T-helper 1 cell treated with Interleukin-12 subunit alpha and Interleukin-12 subunit beta and Interleukin-4 antibody, amounts not matched to agents 30 μg/mL and 1 μg/mL, for 36 hours (primary cell): ENCODE results near the gene SH3BP5L.
"Not testable (repeated sequence)": the region's sequence is repeated elsewhere in the genome, so short reads cannot be mapped to it uniquely, and the experiment has no call there.

Experiments used
- H3K27ac Mint-ChIP-seq: one replicate; pipeline ENCODE4 v1.8.0; 2021; ENCODE audit warnings: mild to moderate bottlenecking, mixed read lengths
- H3K27me3 Mint-ChIP-seq: one replicate; pipeline ENCODE4 v1.8.0; 2021; ENCODE audit warnings: low read depth, mixed read lengths
- H3K36me3 Mint-ChIP-seq: one replicate; pipeline ENCODE4 v1.8.0; 2021; ENCODE audit warnings: low read depth, mixed read lengths
- H3K4me1 Mint-ChIP-seq: one replicate; pipeline ENCODE4 v1.8.0; 2021; ENCODE audit warnings: low read depth, mixed read lengths
- H3K4me3 Mint-ChIP-seq: one replicate; pipeline ENCODE4 v1.8.0; 2021; ENCODE audit warnings: mild to moderate bottlenecking, moderate library complexity, mixed read lengths
- H3K9me3 Mint-ChIP-seq: one replicate; pipeline ENCODE4 v1.8.0; 2021; ENCODE audit warnings: mixed read lengths

SH3BP5L gene

DNA sequence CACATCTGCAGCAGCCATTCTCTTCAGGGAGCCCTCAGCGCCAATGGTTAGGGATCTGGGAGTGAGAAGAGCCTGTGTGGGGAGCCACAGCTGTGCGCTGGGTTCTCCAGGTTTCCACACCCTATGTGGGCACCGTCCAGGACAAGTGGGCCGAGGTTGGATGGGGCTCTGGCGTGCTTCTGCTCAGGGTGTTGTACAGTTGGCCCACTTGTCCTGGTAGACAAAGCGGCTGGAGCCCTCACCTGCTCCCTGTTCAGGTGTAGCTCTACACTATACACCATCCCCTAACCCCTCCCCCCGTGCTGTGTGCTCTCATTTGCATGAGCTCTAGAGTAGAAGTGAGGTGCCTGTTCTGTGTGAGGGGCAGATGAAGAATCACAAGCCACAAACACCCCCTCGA is 12.2 kb downstream of the SH3BP5L start:
- Mint-ChIP-seq H3K36me3 (peaks cover 35% of the 10 kb centered on the region), H3K27ac (no peak overlapping the region), H3K9me3 (no peaks in the 10 kb centered on the region), H3K4me1 (peaks cover 27% of the 10 kb centered on the region), H3K27me3 (no peaks in the 10 kb centered on the region), H3K4me3 (no peak overlapping the region)

DNA sequence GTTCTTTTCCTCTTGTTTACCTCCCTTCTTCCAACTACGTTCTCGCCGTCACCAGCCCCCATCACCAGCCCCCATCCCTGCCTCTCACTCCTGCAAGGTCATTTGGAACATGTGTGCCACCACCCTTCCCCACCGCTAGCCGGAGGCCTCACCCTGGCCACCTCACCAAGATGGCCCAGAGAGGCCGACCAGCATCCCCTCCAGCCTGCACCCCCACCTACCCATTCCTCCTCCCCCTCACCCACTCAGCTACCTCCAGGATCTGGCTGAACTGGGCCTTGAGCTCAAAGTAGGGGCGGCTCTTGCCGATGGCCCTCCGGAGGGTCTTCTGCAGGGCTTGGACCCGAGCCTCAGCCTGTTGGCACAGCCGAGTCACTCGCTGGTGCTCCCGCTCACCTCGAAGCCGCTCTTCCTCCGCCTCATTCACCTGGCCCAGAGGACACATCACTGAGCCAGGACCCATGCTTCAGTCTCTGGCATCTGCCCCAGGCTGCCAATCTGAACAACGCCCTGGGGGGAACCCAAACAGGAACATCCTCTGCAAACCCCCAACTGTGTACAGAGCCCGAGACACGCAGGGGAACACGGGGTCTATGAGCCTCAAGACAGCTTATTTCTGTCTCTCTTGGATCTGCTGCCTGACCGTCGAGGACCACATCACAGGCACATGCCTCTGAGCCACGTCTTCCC is 12.8 kb downstream of the SH3BP5L start:
- Mint-ChIP-seq H3K4me1 (peaks cover 23% of the 10 kb centered on the region), H3K27ac (no peak overlapping the region), H3K4me3 (no peak overlapping the region), H3K9me3 (no peaks in the 10 kb centered on the region), H3K36me3 (peaks cover 35% of the 10 kb centered on the region), H3K27me3 (no peaks in the 10 kb centered on the region)

DNA sequence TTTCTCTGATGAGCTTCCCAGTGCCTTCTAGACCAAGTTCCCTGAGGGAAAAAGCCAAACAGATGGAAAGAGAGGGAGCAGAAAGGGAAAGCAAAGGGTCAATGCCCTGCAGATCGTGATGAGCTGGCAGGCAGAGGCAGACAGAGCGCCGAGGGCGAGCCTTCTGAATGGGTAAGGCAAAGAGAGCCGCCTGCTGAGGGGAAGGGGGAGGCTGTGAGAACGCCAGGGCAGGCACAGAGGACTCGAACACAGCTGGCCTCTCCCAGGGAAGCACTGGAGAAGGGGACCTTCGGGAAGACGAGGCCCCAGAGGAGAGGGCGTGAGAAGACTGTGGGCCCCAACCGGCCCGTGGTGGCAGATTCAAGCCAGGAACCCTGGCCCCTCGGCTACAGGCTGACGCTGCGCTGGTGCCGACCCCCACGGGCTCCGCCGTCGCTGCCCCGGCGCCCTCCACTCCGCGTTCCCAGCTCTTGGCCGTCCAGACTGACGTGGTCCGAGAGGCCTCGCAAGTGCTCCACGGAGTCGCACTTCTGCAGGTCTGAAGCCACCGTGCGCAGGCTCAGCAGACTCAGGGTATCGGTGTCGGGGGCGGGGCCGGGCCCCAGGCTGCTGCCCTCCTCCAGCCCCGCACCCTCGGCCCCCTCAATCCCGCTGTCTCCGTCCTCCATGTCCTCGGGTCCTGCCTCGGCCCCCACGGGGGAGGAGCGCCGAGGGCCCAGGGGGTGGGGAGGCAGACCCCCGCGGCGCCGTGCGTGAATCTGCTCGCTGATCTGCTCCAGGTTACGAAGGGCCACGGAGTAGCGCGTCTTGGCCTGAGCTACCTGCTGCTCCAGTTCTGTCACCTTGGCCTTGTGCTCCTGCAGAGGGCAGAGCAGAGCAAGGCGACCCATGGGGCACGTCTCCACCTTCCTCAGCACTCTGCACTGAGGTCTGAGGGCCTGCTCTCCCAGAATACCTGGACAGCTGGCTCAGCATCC is 13.9 kb downstream of the SH3BP5L start:
- H3K4me1 Mint-ChIP-seq, result peaks cover 14% of the 10 kb centered on the region
- H3K36me3 Mint-ChIP-seq, result peaks cover 33% of the 10 kb centered on the region
- no peaks in the 10 kb centered on the region for H3K9me3 Mint-ChIP-seq
- H3K27me3 Mint-ChIP-seq, result no peaks in the 10 kb centered on the region
- no peak overlapping the region for H3K4me3 Mint-ChIP-seq
- no peak overlapping the region for H3K27ac Mint-ChIP-seq

DNA sequence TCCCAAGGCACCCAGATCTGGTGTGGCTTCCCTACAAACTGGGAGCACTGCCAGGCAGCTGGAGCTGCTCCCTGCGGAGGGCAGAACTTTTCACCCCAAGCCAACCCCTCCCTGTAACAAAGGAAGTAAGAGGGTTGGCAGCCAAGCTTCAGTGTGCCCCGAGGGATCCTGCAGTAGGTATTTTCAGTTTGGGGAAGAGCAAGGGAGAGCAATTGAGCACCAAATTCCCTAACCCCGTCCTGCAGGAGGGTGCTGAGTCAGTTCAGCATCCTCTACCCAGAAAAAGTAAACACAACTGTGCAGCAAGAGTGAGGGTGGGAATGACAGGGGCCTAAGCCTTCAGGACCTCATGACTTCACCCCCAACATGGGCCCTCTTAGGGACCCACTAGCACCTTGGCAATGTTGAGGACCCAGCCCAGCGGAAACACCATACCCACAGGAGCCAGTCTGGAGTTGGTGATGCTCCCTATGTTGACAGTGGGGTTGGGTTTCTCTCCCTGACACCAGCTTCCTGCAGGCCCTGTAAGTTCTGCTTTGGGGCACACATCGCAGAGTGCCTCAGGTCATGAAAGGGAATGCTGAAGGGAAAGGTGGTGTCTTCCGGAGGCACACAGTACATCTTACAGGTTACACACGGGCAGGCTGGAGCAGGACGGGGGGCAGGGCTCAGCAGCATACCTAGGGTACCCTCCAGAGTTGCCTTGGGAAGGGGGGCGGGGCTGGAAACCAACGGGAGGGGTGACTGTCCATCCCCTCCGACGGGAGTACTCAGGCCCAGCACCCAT is 14.8 kb downstream of the SH3BP5L start:
- Mint-ChIP-seq H3K27ac (no peak overlapping the region), H3K9me3 (no peaks in the 10 kb centered on the region), H3K4me3 (no peak overlapping the region), H3K36me3 (peaks cover 31% of the 10 kb centered on the region), H3K27me3 (no peaks in the 10 kb centered on the region), H3K4me1 (peaks cover 5% of the 10 kb centered on the region)

DNA sequence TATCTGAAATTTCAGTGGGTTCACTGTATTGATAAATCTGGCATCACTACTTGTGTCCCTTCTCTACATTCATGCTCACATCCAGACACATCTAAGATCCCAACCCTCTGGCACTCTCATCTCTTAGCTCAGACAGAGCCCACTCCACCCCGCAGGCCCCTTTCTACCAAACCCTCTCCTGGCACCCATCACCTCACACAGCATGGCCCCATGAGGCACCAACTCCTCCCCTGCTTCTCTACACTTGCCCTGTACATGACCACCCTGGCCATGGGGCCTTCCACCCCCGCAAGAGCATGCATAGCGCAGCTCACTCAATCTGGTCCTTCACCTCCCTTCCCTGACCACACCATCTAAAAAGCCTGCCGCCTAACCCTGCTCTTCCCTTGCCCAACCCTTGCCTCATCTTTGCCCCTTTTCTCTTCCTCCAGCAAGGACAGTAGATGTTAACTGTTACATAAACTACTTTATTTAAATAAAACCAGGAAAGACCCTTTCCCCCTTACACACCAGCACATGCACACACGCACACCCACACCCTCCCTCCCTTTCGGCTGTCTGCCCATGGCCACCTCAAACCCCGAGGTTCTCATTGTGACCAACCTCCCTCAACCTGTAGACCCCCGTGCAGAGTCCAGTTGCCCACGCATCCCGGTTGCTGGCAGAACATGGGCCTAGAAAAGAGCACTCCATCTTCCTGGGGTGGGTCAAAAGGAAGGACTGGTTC is 15.6 kb downstream of the SH3BP5L start:
- H3K27ac Mint-ChIP-seq, result peak overlapping the region; percentile 2

DNA sequence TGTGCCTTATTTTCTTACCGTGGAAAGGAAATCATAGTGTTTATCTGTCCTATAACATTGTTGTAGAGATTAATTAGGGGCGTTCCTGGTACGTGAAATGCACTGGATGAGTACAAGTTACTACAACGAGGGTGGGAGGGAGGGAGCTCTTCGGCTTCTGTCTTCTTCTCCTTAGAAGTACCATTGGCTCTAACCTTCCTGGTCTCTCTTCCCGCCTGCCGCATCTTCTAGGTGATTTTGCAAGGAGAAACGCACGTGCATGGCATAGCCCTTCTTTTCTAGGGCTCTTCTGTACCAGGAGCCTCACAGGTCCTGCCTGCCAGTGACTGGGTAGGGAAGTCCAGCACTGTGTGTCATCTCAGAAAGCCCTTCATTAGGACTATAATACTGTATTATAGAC is 16.8 kb downstream of the SH3BP5L start:
- Mint-ChIP-seq H3K4me3 (no peak overlapping the region), H3K36me3 (peaks cover 14% of the 10 kb centered on the region), H3K27me3 (no peaks in the 10 kb centered on the region), H3K9me3 (no peaks in the 10 kb centered on the region), H3K27ac (no peak overlapping the region), H3K4me1 (peaks cover 4% of the 10 kb centered on the region)

More for the DNA sequence above, 15.6 kb downstream of the SH3BP5L start:
- no peaks in the 10 kb centered on the region for H3K27me3 Mint-ChIP-seq
- H3K4me1 Mint-ChIP-seq, result peaks cover 2% of the 10 kb centered on the region
- H3K4me3 Mint-ChIP-seq, result no peak overlapping the region
- H3K36me3 Mint-ChIP-seq, result peaks cover 25% of the 10 kb centered on the region
- no peaks in the 10 kb centered on the region for H3K9me3 Mint-ChIP-seq

DNA sequence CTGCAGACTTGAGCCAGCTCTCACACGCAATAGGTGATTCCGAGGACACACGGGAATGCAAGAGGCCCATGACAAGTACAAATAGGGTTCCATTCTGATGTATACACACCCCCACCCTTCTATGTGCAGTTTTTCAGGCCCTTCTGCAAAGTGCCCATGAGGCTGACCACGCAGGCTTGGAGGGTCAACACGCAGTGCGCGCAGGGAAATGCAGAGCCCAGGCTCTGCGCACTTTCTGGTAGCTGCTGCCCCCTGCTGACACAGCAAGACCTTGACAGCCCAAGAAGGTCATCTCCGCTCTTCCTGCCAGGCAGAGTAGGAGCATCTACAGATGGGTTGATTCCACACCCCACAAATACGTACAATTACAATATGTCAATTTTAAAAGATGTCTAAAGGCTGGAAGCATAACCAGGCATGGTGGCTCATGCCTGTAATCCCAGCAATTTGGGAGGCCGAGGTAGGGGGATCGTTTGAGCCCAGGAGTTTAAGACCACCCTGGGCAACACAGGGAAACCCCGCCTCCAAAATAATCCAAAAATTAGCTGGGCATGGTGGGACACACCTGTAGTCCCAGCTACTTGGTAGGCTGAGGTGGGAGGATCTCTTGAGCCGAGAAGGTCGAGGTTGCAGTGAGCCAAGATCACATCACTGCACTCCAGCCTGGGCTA is 18.5 kb downstream of the SH3BP5L start:
- Mint-ChIP-seq H3K4me3 (no peak overlapping the region), H3K36me3 (peaks cover 6% of the 10 kb centered on the region), H3K27me3 (no peaks in the 10 kb centered on the region), H3K4me1 (peaks cover 4% of the 10 kb centered on the region), H3K27ac (no peak overlapping the region), H3K9me3 (no peaks in the 10 kb centered on the region)

DNA sequence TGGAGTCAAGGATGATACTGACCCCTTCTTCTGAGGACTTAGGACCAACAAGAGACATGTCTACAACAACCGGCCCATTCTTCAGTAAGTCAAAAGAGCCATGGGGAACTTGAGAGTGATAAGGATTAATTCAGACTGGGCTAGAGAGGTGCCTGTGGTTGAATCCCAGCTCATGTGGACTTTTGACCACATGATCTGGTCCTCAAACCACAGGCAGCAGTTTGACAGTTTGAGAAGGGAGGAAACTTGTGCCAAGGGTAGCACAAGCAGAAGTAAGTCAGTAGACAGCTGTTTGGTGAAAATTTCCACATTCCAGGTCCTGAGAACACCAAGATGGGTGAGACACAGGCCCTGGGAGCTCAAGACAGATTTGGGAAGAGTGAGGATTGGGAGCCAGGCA is 19.8 kb downstream of the SH3BP5L start:
- Mint-ChIP-seq H3K9me3 (no peaks in the 10 kb centered on the region), H3K36me3 (no peaks in the 10 kb centered on the region), H3K4me1 (peaks cover 4% of the 10 kb centered on the region), H3K27me3 (peaks cover 3% of the 10 kb centered on the region), H3K4me3 (no peak overlapping the region), H3K27ac (no peak overlapping the region)

DNA sequence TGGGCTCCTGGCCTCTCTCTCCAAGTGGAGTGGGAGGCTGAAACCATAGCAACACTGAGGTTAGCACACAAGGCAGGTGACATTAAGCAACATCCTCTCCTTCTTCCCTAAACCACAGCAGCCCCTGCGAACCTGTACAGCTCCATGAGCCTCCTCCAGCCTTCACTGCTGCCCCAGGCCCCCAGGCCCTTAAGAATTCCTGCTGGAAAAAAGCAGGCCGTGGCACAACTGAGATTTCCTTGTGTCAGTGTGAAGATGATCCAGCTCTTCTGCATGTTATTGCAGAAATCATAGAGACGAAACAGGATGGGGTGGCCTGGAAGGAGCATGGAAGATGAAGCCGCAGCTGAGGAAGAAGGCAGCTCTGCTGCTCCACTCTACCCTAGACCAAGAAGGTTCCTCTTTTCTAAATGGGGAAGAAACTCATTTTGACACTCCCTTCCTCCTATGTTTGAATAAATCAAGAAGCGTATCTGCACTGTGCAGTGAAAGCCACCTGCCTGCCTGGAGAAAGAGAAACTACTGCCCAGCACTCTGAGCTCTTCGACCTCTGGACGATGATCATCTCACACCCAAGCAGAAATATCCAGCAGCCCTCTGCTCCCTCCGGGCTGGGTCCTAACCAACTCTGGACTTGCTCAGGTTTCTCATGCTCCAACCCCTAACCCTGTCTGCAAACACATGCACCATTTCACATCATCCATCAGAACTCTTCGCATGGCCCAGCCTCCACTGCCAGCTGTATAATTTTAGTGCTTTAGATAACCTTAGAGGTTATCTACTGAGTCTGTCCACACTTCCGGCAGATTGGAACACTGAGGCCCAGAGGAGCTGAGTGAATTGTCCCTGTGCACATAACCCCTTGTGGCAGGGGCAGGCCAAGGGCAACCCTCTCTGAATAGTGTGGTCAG is 20.7 kb downstream of the SH3BP5L start:
- H3K4me3 Mint-ChIP-seq, result no peak overlapping the region
- H3K4me1 Mint-ChIP-seq, result peaks cover 4% of the 10 kb centered on the region
- peaks cover 3% of the 10 kb centered on the region for H3K27me3 Mint-ChIP-seq
- no peak overlapping the region for H3K27ac Mint-ChIP-seq
- no peaks in the 10 kb centered on the region for H3K9me3 Mint-ChIP-seq
- no peaks in the 10 kb centered on the region for H3K36me3 Mint-ChIP-seq

DNA sequence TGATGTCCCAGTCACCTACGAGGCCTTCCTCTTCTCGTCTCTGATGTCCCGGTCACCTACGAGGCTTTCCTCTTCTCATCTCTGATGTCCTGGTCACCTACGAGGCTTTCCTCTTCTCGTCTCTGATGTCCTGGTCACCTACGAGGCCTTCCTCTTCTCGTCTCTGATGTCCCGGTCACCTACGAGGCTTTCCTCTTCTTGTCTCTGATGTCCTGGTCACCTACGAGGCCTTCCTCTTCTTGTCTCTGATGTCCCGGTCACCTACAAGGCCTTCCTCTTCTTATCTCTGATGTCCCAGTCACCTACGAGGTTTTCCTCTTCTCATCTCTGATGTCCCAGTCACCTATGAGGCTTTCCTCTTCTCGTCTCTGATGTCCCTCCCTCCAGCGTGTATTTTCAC is 22.2 kb downstream of the SH3BP5L start:
- not testable (repeated sequence) for H3K36me3 Mint-ChIP-seq, H3K27ac Mint-ChIP-seq, H3K9me3 Mint-ChIP-seq, H3K27me3 Mint-ChIP-seq, H3K4me1 Mint-ChIP-seq, H3K4me3 Mint-ChIP-seq

DNA sequence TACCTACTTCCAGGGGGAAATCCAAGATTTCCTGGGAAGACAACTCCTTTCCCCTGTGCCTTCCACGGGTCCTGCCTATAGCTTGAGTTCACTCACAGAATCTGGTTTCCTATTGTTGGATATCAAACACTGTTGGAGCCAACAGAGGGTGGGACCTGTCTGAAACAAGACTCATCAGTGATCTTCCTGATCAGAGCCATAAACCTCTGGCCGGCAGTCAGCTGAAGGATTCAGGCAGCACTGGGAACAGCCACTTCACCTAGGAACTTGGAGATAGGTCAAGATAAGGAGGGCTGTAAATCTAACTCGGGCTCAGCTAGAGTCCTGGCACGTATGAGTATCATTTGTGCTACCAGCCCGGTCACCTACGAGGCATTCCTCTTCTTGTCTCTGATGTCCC is 23.3 kb downstream of the SH3BP5L start:
- no peaks in the 10 kb centered on the region for H3K9me3 Mint-ChIP-seq
- peaks cover 13% of the 10 kb centered on the region for H3K27me3 Mint-ChIP-seq
- no peak overlapping the region for H3K4me3 Mint-ChIP-seq
- no peak overlapping the region for H3K27ac Mint-ChIP-seq
- H3K4me1 Mint-ChIP-seq, result peaks cover 4% of the 10 kb centered on the region
- no peaks in the 10 kb centered on the region for H3K36me3 Mint-ChIP-seq

DNA sequence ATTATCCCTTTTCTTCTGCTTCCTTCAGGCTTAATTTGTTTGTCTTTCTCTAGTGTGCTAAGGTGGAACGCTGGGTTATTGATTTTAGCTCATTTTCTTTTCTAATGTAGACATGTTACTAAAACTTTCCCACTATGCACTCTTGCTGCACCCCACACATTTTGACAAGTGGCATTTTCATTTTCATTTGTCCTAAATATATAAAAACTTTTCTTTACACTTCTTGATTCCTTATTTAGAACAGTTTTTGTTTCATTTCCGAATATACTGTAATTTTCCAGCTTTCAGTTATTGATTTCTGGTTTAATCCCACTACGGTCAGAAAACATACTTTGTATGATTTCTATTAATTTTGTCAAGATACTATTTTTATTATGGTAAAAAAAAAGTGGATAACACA is 25.3 kb downstream of the SH3BP5L start:
- Mint-ChIP-seq H3K9me3 (no peaks in the 10 kb centered on the region), H3K4me3 (no peak overlapping the region), H3K27ac (no peak overlapping the region), H3K36me3 (no peaks in the 10 kb centered on the region), H3K4me1 (peaks cover 4% of the 10 kb centered on the region), H3K27me3 (peaks cover 15% of the 10 kb centered on the region)

DNA sequence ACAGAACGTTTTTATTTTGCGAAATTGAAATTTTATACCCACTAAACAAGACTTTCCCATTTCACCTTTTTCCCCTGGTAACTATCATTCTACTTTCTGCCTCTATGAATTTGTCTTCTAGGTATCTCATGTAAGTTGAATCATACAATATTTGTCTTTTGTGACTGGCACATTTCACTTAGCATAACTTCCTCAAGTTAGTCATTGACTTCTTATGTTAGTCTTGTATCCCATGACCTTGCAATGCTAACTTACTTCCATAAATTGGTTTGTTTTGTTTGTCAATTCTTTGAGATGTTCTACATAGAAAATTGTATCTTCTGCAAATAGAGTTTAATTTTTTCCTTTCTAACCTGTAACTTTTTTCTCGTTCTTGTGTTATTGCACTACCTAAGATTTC is 26.9 kb downstream of the SH3BP5L start:
- peaks cover 2% of the 10 kb centered on the region for H3K36me3 Mint-ChIP-seq
- no peak overlapping the region for H3K27ac Mint-ChIP-seq
- no peak overlapping the region for H3K4me3 Mint-ChIP-seq
- peaks cover 18% of the 10 kb centered on the region for H3K27me3 Mint-ChIP-seq
- peaks cover 4% of the 10 kb centered on the region for H3K9me3 Mint-ChIP-seq
- H3K4me1 Mint-ChIP-seq, result peaks cover 2% of the 10 kb centered on the region
